ENCODE data around the gene KHSRP. TPM values are rescaled to one million over a fixed set of nuclear protein-coding genes. Genes with fewer than 3 reads are reported as not detected.
A peak's percentile ranks its signal among the peaks of the same experiment; 100 is the strongest.

KHSRP gene
- total RNA-seq, 1 donor from 2014 or later, result 65.2 TPM

GRCh38 chr19:6393983-6394412 is 30.6 kb downstream of the KHSRP start:
- H3K4me1 ChIP-seq (ENCODE audit: control insufficient read depth in 3 of 3, insufficient read depth in 3 of 3, low read length in 3 of 3), result peaks cover 14 to 15% (median 15%) of the 10 kb centered on the region in 3 donors
- H3K27ac ChIP-seq (ENCODE audit: low read depth, low read length), result peak overlapping the region; percentile 91
- H3K27me3 ChIP-seq (ENCODE audit: control insufficient read depth in 3 of 3, insufficient read depth in 3 of 3, low read length in 3 of 3), result no peaks in the 10 kb centered on the region
- peak overlapping the region; percentile 88 to 94 (median 93) for H3K4me3 ChIP-seq (ENCODE audit: low read length in 3 of 3)
- H3K9ac ChIP-seq (ENCODE audit: low read depth in 1 of 3, low read length in 3 of 3), result peak overlapping the region; percentile 87 to 94 (median 88)
- no peaks in the 10 kb centered on the region for H3K9me3 ChIP-seq (ENCODE audit: control insufficient read depth in 3 of 3, low read length in 3 of 3)
- peaks cover 7 to 10% (median 9%) of the 10 kb centered on the region in 3 donors for H3K36me3 ChIP-seq (ENCODE audit: control insufficient read depth in 3 of 3, insufficient read depth in 3 of 3, low read length in 3 of 3)

DNA sequence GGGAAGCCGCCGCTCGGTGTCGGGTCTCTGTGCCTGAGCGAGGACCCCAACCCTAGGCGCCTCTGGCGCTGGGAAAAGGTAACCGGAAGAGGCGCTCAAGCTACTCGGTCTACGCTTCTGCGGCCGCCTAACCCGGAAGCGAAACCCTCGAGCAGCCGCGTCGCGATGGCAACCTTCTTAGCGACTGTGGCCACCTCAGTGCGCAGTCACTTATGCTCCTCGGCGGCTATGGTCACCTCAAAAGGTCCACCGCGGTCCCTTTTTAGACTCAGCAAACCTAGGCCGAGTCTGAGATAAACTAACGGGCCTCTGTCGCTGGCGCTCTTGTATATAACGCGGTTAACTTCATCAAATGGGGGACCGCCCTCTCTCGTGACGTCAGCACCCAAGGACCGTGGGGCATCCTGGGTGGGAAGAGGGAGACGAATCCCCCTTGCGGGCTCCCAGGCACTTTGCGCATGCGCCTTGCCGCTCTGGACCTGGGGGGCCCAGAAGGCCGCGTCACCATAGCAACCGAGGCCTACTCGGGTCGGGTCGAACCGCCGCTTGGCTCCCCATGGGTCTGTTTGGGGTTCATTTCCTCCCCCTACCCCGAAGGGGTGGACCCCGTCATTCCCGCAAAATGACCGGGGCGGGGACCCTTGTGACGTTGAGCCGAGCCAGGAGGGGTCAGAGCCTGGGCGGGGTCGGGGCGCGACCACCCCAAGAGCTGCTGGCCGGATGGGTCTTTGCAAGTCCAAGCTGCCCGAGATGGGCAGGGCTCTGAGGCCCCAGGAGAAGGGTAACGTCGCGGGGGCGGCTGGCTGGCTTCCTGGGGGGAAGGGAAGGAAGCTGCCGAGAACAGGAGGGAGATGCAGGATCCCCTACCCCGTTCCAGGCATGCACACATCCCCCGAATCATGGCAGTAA is 31.3 kb downstream of the KHSRP start, which contains the start of gene GTF2F1:
Gene GTF2F1 (minus strand): TSS at position 91 of the 909 bp plus-strand sequence. CDS start 169 bp downstream, outside the sequence.
- peak within 1 kb of the TSS; percentile 91 for H3K27ac ChIP-seq (ENCODE audit: low read depth, low read length)
- H3K36me3 ChIP-seq (ENCODE audit: control insufficient read depth in 3 of 3, insufficient read depth in 3 of 3, low read length in 3 of 3), result peaks cover 11 to 16% (median 15%) of the 10 kb centered on the region in 3 donors
- peaks cover 14 to 15% (median 15%) of the 10 kb centered on the region in 3 donors for H3K4me1 ChIP-seq (ENCODE audit: control insufficient read depth in 3 of 3, insufficient read depth in 3 of 3, low read length in 3 of 3)
- peak within 1 kb of the TSS; percentile 88 to 94 (median 93) for H3K4me3 ChIP-seq (ENCODE audit: low read length in 3 of 3)
- no peaks in the 10 kb centered on the region for H3K9me3 ChIP-seq (ENCODE audit: control insufficient read depth in 3 of 3, low read length in 3 of 3)
- H3K9ac ChIP-seq (ENCODE audit: low read depth in 1 of 3, low read length in 3 of 3), result peak within 1 kb of the TSS; percentile 87 to 94 (median 88)
- H3K27me3 ChIP-seq (ENCODE audit: control insufficient read depth in 3 of 3, insufficient read depth in 3 of 3, low read length in 3 of 3), result no peaks in the 10 kb centered on the region

DNA sequence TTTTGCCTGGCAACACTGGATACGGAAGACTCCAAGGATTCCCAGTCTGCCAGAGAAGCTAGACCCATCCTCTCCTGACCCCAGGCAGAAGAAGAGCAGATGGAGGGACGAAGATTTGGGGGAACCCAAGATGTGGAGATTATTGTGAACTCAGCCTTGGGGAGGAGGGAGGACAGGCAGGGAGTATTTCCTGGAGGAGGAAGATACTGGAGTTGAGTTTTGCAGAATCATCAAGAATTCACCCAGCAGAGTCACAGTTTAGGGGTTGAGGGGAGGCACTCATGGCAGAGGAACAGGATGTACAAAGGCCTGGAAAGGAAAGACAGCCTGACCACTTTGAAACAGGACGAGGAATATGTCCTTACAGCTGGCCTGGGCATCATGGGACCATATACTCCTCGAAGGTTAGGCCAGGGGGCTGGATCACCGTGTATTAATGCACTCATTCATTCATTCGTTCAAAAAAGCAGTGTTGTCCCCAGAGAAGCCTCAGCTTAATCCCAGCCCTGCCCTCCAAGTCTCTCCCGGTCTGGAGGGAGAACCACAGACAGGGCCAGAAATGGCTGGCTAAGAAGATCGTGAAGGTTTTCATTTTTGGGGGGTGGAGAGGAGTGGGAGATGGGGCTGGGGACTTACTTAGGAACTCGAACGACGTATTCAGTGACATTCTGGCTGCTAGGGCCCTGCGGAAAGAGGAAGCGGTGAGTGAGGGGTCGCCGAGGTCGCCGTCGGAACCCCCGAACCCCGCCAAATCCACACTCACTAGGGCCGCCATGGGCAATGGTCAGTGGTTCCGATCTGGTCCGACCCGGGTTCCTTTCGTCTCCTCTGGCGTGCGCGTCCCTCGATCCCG is 32.2 kb downstream of the KHSRP start:
- Histone ChIP-seq H3K36me3 (ENCODE audit: control insufficient read depth in 3 of 3, insufficient read depth in 3 of 3, low read length in 3 of 3) (peaks cover 16 to 23% (median 23%) of the 10 kb centered on the region in 3 donors), H3K9ac (ENCODE audit: low read depth in 1 of 3, low read length in 3 of 3) (peak overlapping the region; percentile 87 to 94 (median 88)), H3K4me3 (ENCODE audit: low read length in 3 of 3) (peak overlapping the region; percentile 88 to 94 (median 93)), H3K9me3 (ENCODE audit: control insufficient read depth in 3 of 3, low read length in 3 of 3) (no peaks in the 10 kb centered on the region), H3K27ac (ENCODE audit: low read depth, low read length) (peak overlapping the region; percentile 91), H3K27me3 (ENCODE audit: control insufficient read depth in 3 of 3, insufficient read depth in 3 of 3, low read length in 3 of 3) (no peaks in the 10 kb centered on the region), H3K4me1 (ENCODE audit: control insufficient read depth in 3 of 3, insufficient read depth in 3 of 3, low read length in 3 of 3) (peaks cover 14 to 15% (median 15%) of the 10 kb centered on the region in 3 donors)

DNA sequence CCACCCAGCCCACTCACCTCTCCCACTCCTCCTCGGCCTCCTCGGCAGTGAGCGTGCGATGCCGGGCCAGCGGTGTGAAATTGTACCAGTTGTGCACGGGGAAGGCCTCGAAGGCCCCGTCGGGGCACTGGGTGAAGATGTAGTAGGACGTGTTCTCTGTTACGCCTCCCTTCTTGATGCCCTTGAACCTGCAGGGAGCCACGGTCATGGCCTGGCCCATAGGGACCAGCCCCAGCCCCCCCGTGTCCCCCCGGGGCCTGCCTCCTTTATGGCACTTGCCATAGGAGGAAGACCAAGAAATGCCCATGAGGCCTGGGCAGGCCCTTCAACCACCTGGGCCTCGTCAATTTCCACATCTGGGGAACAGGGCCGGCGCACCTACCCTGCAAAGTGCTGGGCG is 37.2 kb downstream of the KHSRP start:
- peaks cover 4 to 6% (median 4%) of the 10 kb centered on the region in 3 donors for H3K4me1 ChIP-seq (ENCODE audit: control insufficient read depth in 3 of 3, insufficient read depth in 3 of 3, low read length in 3 of 3)
- no peaks in the 10 kb centered on the region for H3K9me3 ChIP-seq (ENCODE audit: control insufficient read depth in 3 of 3, low read length in 3 of 3)
- no peak overlapping the region for H3K4me3 ChIP-seq (ENCODE audit: low read length in 3 of 3)
- no peak overlapping the region for H3K9ac ChIP-seq (ENCODE audit: low read depth in 1 of 3, low read length in 3 of 3)
- H3K36me3 ChIP-seq (ENCODE audit: control insufficient read depth in 3 of 3, insufficient read depth in 3 of 3, low read length in 3 of 3), result peaks cover 39 to 50% (median 42%) of the 10 kb centered on the region in 3 donors
- no peak overlapping the region for H3K27ac ChIP-seq (ENCODE audit: low read depth, low read length)
- H3K27me3 ChIP-seq (ENCODE audit: control insufficient read depth in 3 of 3, insufficient read depth in 3 of 3, low read length in 3 of 3), result no peaks in the 10 kb centered on the region

DNA sequence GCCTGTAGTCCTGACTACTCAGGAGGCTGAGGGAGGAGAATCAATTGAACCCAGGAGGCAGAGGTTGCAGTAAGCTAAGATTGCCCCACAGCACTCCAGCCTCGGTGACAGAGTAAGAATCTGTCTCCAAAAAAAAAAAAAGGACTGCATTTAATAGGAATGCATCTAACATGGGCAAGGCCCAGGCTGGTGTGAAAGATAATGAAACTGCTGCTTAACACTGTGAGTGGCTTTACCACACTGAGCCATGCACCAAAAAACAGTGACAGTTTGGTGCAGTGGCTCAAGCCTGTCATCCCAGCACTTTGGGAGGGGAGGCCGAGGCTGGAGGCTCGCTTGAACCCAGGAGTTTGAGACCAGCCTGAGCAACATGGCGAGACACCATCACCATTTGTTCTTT is 40.2 kb downstream of the KHSRP start:
- Histone ChIP-seq H3K27ac (ENCODE audit: low read depth, low read length) (no peak overlapping the region), H3K4me1 (ENCODE audit: control insufficient read depth in 3 of 3, insufficient read depth in 3 of 3, low read length in 3 of 3) (no peaks in the 10 kb centered on the region), H3K4me3 (ENCODE audit: low read length in 3 of 3) (no peak overlapping the region), H3K9me3 (ENCODE audit: control insufficient read depth in 3 of 3, low read length in 3 of 3) (peaks cover 2 to 5% (median 3%) of the 10 kb centered on the region in 3 donors), H3K27me3 (ENCODE audit: control insufficient read depth in 3 of 3, insufficient read depth in 3 of 3, low read length in 3 of 3) (no peaks in the 10 kb centered on the region), H3K9ac (ENCODE audit: low read depth in 1 of 3, low read length in 3 of 3) (no peak overlapping the region), H3K36me3 (ENCODE audit: control insufficient read depth in 3 of 3, insufficient read depth in 3 of 3, low read length in 3 of 3) (peaks cover 62 to 71% (median 63%) of the 10 kb centered on the region in 3 donors)

DNA sequence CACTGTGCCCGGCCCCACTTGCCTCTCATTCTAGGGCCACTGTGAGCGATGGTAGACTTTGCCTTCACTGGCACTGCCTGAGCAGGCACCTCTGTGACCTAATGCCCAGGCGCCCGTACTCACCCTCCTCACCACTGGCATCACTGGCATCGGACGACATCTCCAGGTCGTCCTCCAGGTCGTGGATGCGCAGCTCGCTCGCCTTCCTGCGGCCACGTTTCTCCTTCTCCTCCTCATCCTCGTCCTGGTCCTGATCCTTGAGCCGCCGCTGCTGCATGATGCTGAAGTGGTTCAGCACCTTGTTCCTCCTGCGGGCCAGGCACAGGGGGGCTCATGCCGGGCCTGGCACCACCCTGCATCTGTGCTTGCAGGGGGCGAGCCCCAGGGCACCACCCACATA is 41.4 kb downstream of the KHSRP start:
- peaks cover 53 to 59% (median 56%) of the 10 kb centered on the region in 3 donors for H3K36me3 ChIP-seq (ENCODE audit: control insufficient read depth in 3 of 3, insufficient read depth in 3 of 3, low read length in 3 of 3)
- H3K9me3 ChIP-seq (ENCODE audit: control insufficient read depth in 3 of 3, low read length in 3 of 3), result peaks cover 2 to 5% (median 3%) of the 10 kb centered on the region in 3 donors
- no peaks in the 10 kb centered on the region for H3K27me3 ChIP-seq (ENCODE audit: control insufficient read depth in 3 of 3, insufficient read depth in 3 of 3, low read length in 3 of 3)
- no peak overlapping the region for H3K9ac ChIP-seq (ENCODE audit: low read depth in 1 of 3, low read length in 3 of 3)
- no peak overlapping the region for H3K4me3 ChIP-seq (ENCODE audit: low read length in 3 of 3)
- peaks cover under 1 to 2% (median 2%) of the 10 kb centered on the region in 3 donors for H3K4me1 ChIP-seq (ENCODE audit: control insufficient read depth in 3 of 3, insufficient read depth in 3 of 3, low read length in 3 of 3)
- no peak overlapping the region for H3K27ac ChIP-seq (ENCODE audit: low read depth, low read length)

DNA sequence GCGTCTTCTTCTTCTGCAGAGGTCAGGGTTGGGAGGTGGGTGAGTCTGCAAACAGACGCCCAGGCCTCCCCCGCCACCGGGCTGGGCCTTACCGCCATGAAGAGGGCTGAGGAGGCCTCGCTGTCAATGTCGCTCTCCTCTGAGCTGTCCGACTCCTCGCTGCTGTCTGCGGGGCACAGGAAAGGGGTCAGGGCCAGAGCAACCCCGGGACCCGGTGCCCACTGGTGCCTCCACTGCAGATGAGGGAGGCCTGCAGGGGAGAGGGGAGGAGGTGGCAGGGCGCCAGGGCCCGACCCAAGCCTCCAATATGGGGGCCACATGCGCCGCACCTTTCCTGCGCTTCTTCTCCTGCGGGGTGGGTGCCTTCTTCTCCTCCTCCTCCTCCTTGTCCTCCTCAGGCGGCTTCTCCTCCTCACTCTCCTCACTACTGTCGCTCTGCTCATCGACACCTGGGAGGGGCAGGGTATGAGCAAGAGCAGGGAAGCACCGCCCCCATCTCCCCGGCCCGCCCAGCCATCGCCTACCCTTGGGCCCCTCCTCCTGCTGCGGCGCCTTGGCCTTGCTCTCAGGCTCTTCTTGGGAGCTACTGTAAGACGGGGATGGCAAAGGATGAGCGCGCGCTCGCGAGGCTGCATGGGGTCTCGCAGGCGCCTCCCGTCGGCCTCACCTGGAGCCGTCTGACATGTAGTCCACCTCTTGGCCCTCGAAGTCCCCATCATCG is 43.4 kb downstream of the KHSRP start:
- Histone ChIP-seq H3K9ac (ENCODE audit: low read depth in 1 of 3, low read length in 3 of 3) (no peak overlapping the region), H3K27ac (ENCODE audit: low read depth, low read length) (no peak overlapping the region), H3K27me3 (ENCODE audit: control insufficient read depth in 3 of 3, insufficient read depth in 3 of 3, low read length in 3 of 3) (no peaks in the 10 kb centered on the region), H3K36me3 (ENCODE audit: control insufficient read depth in 3 of 3, insufficient read depth in 3 of 3, low read length in 3 of 3) (peaks cover 40 to 44% (median 41%) of the 10 kb centered on the region in 3 donors), H3K4me3 (ENCODE audit: low read length in 3 of 3) (no peak overlapping the region), H3K9me3 (ENCODE audit: control insufficient read depth in 3 of 3, low read length in 3 of 3) (peaks cover 2 to 5% (median 3%) of the 10 kb centered on the region in 3 donors), H3K4me1 (ENCODE audit: control insufficient read depth in 3 of 3, insufficient read depth in 3 of 3, low read length in 3 of 3) (peaks cover 10 to 15% (median 14%) of the 10 kb centered on the region in 3 donors)

DNA sequence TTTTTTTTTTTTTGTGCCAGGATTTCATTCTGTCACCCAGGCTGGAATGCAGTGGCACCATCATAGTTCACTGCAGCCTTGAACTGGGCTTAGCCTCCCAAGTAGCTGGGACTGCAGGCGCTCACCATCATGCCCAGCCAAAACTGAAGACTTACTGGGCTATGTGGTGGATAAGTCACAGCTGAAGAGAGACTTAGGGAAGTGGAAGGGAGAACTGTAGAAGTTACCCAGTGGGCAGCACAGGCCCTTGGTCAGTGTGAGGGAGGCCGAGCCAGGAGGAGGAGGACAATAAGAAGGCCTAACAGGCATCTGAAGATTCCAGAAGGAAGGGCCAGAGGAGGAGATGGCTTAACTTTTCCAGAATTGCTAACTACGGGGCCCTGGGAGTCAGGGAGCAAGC is 44.9 kb downstream of the KHSRP start:
- peaks cover 2 to 5% (median 3%) of the 10 kb centered on the region in 3 donors for H3K9me3 ChIP-seq (ENCODE audit: control insufficient read depth in 3 of 3, low read length in 3 of 3)
- H3K36me3 ChIP-seq (ENCODE audit: control insufficient read depth in 3 of 3, insufficient read depth in 3 of 3, low read length in 3 of 3), result peaks cover 38 to 43% (median 40%) of the 10 kb centered on the region in 3 donors
- H3K4me1 ChIP-seq (ENCODE audit: control insufficient read depth in 3 of 3, insufficient read depth in 3 of 3, low read length in 3 of 3), result peaks cover 12 to 20% (median 16%) of the 10 kb centered on the region in 3 donors
- no peak overlapping the region for H3K9ac ChIP-seq (ENCODE audit: low read depth in 1 of 3, low read length in 3 of 3)
- H3K27me3 ChIP-seq (ENCODE audit: control insufficient read depth in 3 of 3, insufficient read depth in 3 of 3, low read length in 3 of 3), result no peaks in the 10 kb centered on the region
- no peak overlapping the region for H3K4me3 ChIP-seq (ENCODE audit: low read length in 3 of 3)
- H3K27ac ChIP-seq (ENCODE audit: low read depth, low read length), result no peak overlapping the region

- Histone ChIP-seq H3K4me3 (ENCODE audit: low read length in 3 of 3) (no peak overlapping the region), H3K9ac (ENCODE audit: low read depth in 1 of 3, low read length in 3 of 3) (no peak overlapping the region), H3K36me3 (ENCODE audit: control insufficient read depth in 3 of 3, insufficient read depth in 3 of 3, low read length in 3 of 3) (peaks cover 35 to 46% (median 36%) of the 10 kb centered on the region in 3 donors)
These were observed 46.1 kb downstream of the KHSRP start for GRCh38 chr19:6378486-6378885.

More at GRCh38 chr19:6378486-6378885, 46.1 kb downstream of the KHSRP start:
- Histone ChIP-seq H3K27me3 (ENCODE audit: control insufficient read depth in 3 of 3, insufficient read depth in 3 of 3, low read length in 3 of 3) (no peaks in the 10 kb centered on the region), H3K27ac (ENCODE audit: low read depth, low read length) (no peak overlapping the region), H3K9me3 (ENCODE audit: control insufficient read depth in 3 of 3, low read length in 3 of 3) (peaks cover 2 to 5% (median 3%) of the 10 kb centered on the region in 3 donors), H3K4me1 (ENCODE audit: control insufficient read depth in 3 of 3, insufficient read depth in 3 of 3, low read length in 3 of 3) (peaks cover 20 to 26% (median 24%) of the 10 kb centered on the region in 3 donors)

Measured in skeletal muscle tissue (tissue), 4 donors.